ENCODE results near the gene PSMB7. TPM values are rescaled to one million over a fixed set of nuclear protein-coding genes. Genes with fewer than 3 reads are reported as not detected.

The PSMB7 gene
- polyA plus RNA-seq, 4 donors = 191 to 243 (median 218) TPM

DNA sequence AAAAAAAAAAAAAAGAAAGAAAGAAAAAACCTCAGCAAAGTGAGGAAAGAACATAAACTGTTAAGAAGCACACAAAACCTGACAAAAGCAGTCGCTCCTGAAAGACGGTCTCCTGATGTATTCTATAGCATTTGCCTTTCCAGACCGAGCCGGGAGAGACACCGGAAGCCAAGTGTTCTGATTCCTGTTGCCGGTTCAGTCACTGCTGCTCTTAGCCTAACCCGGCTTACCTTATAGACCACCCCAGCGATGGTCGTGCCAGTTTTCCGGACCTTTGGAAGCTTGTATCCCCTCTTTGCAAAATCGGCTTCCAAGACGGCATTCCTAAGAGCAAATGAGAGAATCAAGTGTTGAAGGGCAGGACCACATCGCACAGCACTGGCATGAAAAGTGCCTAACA is 630 bp downstream of the PSMB7 start:
- no peak for DNase-seq (ENCODE audit: low read depth in 4 of 4, low spot score in 2 of 4)

DNA sequence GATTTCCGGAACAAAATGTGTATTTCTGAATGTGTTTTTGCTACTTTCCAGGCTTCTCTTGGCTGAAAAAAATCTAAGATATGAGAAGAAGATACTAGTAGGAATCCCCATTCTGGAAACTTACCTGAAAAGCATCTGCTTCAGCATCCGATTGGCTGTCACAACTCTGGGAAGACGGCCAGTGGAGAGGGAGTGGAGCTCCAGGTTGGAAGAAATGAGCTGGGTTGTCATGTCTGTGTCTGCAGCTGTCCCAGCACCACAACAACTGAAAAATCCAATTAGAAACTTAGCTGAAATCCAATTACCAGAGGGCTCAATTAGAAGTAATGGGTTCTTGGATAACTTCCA is 3.0 kb downstream of the PSMB7 start:
- no peak for DNase-seq (ENCODE audit: low read depth in 4 of 4, low spot score in 2 of 4)

DNA sequence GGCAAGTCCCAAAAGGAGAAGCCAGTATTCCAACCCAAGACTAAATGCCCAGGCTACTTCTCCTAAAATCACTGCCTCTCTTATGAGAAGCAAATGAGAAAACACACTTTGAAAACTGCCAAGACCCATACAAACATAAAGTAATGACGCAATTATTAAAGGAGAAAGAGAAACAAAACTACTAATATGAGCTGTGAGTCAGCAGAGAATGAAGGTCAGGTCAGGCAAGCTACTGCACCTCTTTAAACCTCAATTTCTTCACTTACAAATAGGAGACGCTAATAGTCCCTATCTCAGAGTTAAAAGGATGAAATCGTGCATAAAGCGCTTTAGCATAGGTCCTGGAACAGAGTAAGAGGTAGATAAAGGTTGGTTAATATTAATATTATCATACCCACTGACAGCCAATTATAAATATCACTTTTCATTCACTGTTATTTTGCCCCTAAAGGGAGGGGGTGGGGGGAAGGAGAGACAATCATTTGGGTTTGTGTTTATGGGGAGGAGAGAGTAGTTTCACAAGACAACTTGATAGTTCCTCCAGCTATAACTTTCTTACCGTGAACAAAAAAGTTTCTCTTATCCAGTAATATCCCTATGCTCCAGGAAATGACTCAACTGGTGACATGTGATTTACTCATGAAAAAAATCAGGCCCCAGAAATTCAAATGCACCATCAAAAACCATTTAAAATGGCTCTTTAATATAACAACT is 3.6 kb downstream of the PSMB7 start:
- no peak for DNase-seq (ENCODE audit: low read depth in 4 of 4, low spot score in 2 of 4)

DNA sequence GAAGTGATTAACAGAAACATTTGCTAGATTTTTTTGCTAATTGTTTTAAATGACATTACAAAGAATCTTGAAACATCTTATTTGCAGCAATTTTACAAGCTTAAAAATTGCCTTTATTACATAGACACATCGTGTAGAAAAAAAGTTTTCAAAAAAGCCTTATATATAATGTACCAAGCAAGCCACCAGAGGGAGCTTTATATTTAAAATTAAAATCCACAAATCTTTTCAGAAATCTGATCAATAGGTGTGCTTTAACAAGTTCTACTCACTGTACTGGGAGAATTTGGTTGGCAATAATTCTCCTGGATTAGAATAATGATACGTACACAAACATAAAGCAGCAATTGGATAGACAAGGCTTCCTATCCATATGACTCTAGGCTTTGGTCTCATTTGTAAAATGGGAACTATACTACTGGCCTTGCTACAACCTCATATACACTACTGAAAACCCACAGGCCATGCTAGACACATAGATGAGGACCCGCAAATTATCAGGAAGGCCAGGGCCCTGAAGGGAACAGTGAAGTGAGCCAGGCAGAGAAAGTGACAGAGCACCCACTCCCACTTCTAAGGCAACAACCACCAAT is 4.8 kb downstream of the PSMB7 start:
- no peak for DNase-seq (ENCODE audit: low read depth in 4 of 4, low spot score in 2 of 4)

DNA sequence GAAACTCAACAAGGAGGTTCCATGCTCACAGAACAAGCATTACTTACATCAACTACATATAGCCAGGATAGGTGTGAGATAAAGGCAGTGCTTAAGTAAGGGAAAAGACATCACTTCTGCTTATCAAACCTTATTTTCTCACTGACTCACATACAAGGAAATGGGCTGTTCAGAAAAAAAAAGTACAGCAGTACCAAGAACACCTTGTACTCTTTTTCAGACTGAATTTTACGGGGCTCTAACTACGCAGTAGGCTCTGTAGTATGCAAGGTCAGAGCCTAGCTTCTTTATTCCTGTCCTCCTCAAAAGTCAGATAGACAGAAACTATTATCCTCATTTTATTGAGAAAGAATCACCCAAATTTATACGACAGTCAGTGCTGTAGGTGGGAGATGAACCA is 5.8 kb downstream of the PSMB7 start:
- DNase-seq (ENCODE audit: low read depth in 4 of 4, low spot score in 2 of 4) = no peak

DNA sequence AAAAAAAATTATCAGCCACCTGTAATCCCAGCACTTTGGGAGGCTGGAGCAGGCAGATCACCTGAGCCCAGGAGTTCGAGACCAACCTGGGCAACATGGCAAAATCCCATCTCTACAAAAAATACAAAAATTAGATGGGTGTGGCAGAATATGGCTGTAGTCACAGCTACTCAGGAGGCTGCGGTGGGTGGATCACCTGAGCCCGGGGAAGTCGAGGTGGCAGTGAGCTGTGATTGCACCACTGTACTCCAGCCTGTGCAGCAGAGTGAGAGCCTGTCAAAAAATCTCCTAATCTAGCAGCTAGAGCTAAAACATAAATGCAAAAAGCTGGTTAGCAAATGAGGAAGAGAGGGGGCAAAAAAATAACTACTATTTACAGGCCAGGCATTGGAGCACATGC is 12.0 kb downstream of the PSMB7 start:
- no peak for DNase-seq (ENCODE audit: low read depth in 4 of 4, low spot score in 2 of 4)

DNA sequence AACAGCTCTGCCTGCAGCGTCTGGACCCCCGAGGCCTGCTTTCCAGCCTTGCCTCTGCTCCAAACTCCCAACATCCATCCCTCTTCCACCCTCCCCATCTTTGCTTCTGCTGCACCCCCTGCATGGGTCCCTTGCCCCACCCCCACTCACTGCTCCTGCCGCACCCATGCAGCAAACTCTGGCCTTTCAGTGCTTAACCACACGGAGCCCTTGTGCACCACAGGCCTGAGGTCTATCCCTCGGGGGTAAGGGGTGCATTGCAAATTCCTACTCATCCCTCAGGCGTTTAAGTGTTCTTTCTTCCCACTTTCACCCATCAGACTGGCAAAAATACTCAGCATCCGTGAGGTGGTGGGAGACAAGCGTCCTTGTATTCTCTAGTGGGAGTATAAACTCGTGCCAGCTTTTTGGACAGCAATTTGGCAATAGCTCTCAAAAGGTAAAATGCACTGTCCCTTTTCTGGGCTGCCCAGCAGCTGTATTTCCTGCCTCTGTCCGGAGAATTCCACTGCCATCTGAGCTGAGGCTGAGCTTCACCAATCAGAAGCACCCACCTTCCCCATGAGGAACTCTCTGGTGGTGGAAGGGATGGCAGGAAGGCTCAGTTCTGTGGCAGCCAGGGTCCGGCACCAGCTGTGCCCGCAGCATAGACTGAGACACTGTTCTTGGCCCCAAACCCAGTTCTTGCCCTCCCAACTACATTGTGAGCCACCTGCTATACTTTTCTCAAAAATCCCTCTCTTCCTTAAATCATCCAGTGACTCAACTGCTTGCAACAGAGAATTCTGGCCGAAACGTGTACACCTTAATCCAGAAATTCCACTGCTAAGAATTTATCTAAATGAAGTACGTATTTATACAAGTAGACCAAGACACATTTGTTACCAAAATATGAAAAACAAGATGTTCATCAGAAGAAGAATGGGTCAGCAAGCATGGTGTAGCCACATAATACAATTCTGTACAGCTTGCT is 15.0 kb downstream of the PSMB7 start:
- DNase-seq (ENCODE audit: low read depth in 4 of 4, low spot score in 2 of 4) = no peak

DNA sequence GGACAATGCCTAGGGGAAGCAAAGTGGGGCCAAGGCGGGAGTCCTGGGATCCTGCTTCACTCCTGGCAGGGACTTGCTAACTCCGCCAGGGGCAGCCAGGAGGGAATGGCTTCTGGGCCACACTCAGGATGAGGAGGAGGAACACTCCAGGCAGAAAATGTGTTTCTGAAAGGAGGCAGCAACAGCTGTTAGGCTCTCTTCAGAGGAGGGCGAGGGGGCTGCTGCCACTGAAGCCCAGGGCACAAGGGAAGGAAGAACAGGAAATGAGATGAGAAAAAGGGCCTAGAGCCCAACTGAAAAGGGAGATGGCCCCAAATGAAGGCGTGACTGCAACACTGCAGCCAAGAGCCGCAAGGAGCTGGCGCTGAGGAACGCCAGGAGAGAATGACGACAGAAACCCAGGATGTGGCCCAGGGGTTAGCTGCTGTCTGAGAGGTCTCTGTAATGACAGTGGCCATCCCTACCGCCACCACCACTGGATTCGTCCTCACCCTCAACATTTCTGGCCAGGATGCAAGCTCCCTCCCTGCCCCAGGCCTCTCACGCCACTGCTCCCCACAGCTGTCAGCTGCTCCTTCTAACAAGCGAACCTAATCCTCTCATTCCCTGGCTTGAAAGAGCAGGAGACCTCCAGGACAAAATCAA is 15.8 kb downstream of the PSMB7 start:
- no peak for DNase-seq (ENCODE audit: low read depth in 4 of 4, low spot score in 2 of 4)

DNA sequence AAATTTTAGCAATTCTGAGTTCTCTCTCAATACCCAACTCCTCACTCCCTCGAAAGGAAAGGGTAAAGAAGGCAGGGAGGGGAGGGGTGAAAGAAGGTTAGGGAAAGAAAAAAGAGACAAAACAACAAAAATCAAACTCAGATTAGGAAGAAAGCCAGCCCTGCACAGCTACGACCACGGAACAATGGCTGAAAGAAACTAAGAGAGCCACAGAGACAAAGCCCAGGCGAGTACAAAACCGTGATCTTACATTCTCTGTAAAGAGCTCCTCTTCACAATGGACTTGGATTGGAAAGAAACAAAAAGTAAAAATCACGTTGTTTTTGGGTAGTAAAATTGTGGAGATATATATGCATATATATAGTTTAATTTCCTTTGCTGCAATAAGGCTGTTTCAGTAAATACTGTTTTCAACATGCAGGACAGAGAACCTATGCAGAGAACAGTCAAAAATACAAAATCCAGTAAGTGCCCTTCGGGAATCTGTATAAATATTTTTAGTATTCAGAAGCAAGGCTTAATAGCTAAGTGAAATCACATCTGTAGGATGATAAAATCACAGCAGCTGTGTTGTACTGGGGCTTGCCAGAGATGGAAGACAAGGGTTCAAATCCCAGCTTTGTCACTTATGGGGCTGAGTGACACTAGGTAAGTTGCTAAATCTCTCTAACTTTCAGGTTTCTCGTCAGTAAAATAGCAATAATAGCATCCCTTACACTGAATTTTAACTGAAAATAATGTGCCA is 16.9 kb downstream of the PSMB7 start:
- no peak for DNase-seq (ENCODE audit: low read depth in 4 of 4, low spot score in 2 of 4)

DNA sequence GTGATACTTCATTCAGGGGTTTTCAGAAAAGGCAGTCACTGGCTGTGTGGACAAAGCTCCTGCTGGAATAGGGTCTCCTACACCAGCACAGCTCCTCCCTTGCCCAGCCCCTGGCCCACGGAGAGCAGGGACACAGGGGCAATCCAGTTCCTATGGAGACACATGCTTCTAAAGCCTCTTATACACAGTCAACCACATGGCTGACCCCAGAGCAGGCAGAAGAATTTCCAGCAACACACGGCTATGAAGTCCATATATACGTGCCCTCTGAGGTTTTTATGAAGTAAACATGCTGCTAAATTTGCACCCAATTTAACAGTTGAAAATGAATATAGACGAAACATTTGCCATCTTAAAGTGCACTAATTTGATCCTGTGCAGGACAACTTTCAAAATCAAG is 19.4 kb downstream of the PSMB7 start:
- DNase-seq (ENCODE audit: low read depth in 4 of 4, low spot score in 2 of 4) = no peak

DNA sequence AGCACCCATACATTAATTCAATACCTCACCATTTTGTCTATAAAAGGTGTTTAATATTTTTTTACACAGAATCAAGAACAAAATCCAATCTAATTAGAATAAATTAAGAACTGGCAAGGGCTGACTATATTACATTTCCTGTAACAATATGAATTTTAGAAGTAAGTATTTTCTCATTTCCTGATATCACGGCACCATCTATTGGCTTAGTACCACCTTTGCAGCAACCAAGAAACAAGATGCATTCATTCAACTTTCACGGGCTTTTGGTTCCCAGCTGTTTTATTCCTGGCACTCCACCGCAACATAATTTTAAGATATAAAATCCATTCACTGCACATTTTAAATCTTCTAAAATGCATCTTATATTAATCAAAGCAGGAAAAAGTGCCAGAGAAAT is 20.6 kb downstream of the PSMB7 start:
- DNase-seq (ENCODE audit: low read depth in 4 of 4, low spot score in 2 of 4) = no peak

DNA sequence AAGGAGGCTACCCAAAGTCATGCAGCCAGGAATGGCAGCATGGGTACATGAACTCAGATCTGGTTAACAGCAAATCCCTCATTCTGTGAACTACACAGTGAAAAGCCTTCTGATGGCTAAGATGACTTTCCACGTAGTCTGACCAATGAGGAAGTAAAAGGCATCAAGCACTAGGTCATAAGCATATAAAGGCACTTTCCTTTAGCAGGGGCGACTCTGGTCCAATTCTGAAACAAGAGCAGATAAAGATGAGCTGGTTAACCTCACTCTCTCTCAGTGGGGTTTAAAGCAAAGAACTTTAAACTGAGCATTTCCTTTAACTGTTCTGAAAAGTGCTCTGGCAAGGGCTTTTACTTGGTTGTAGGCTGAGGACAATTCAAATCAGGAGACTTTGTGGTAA is 21.1 kb downstream of the PSMB7 start:
- DNase-seq (ENCODE audit: low read depth in 4 of 4, low spot score in 2 of 4) = no peak

DNA sequence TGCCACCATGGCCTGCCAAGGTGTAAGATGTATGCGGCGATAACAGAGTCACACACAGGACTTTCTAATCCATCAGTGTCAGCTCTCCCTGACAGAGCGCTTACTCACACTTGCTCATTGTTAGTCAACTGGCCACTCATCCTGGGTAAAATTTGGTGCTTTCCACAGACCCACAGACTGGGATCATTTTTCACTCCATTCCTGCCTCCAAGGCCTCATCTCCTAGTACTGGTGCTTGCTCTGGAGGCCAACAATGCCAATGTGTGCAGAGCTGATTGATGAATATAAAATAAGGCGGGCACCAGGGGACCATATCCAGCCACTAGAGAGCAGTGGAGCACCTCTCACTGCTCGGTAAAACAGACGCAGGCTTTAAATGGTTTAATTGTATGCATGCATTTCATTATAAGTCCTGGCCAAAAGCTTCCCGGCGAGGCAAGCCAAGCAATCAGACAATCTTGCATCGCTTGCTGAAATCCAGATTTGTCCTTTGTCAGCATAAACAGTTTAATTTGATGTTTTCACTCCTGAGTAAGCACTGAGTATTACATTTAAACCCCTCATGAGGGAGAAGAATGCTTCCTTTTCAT is 22.3 kb downstream of the PSMB7 start:
- DNase-seq (ENCODE audit: low read depth in 4 of 4, low spot score in 2 of 4) = no peak

DNA sequence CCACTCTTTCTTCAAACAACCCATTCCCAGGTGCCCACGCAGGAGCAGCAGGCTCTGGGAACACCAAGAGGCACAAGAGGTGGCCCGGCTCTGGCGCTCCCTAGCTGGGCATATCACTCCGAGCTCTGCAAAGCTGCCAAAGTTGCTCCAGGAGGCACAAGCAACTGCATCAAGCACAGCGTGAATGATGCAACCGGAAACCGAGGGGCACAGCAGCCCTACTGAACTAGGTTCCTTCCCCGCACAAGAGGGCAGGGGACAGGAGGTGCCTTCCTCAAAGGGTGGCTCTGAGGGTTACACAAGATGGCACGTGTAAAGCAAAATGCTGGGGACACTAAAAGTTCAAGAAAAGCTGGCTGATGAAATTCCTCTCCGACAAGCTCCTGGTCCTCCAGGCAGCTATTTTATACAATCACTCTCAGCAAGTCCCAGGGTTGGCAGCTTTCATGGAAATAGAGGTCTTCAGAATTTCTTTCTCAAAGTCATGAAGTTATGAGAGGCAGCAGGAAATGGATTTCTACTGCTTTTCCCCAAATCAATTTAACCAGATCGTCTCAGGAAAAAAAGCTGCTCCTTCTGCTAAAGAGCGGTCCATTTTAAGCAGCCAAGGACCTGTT is 22.9 kb downstream of the PSMB7 start:
- DNase-seq (ENCODE audit: low read depth in 4 of 4, low spot score in 2 of 4) = no peak

DNA sequence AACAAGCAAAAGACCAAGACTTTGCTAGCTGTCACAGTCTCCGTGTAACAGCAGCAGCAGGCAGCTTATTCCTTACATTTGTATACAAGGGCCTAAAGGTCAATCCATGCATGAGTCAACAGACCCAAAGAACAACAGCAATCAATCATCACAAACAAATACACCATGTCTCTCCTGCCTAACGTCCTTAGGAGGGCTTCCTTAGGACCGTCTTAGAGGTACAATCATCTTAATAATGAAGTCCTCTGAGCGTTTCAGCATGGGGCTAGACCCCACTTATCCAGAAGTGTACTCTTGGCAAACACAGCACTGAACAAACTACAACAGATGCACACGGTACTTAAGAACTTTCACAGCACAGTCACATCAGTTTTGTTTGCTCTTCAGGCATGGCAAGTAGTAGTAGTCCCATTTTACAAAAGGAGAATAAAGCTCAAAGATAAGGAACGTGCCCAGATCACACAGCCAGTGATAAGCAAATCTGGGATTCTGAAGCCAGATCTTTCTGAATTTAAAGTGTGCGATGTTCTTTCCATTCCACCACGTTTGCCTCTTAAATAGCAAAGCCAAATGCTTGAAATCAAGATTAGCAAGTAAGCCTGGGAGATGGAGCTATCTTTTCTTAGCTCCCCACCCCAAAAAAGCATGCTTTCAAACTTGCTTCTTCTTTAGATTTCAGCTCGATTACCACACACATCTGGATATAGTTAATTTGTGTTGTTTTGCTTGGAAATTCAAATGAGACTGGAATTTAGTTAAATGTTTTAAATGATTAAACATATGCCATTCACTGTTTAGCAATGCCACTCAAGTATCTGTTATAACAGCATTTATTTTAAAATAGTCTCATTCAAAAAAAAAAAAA is 24.2 kb downstream of the PSMB7 start:
- DNase-seq (ENCODE audit: low read depth in 4 of 4, low spot score in 2 of 4) = no peak

DNA sequence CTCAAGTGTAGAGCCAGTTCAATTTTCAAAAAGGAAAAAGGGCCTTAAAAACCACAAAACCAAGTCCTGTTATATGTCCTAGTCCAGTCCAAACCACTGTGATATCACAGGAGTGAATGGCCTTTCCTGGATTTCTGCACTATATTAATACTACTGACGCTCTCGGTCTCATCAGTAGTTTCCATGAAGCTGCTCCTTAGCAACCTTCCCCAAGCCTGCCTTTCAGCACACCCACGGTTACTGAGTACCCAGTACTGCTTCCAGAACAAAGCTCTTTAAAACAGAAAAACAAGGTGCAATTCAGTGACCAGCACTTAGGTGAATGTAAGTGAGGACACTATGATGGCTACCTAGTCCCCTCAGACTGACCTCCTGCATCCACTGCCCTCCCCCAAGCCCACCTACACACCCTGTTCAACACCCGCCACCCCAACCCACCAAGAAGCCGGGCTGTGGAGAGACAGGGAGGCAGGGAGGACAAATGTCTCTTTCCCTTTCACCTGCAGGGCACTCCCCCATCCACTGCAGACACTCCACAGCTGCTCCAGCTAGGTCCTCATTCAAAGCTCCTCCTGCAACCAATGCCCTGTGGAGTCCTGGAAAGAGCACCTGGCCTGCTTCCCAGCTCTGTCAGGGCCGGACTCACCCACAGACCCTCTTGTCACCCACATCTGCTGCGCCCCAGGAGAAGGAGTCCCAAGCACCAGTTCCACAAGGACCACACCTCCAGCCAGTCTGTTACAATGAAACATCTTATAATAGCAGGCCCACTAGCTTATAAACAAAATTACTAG is 25.9 kb downstream of the PSMB7 start:
- DNase-seq (ENCODE audit: low read depth in 4 of 4, low spot score in 2 of 4) = no peak

DNA sequence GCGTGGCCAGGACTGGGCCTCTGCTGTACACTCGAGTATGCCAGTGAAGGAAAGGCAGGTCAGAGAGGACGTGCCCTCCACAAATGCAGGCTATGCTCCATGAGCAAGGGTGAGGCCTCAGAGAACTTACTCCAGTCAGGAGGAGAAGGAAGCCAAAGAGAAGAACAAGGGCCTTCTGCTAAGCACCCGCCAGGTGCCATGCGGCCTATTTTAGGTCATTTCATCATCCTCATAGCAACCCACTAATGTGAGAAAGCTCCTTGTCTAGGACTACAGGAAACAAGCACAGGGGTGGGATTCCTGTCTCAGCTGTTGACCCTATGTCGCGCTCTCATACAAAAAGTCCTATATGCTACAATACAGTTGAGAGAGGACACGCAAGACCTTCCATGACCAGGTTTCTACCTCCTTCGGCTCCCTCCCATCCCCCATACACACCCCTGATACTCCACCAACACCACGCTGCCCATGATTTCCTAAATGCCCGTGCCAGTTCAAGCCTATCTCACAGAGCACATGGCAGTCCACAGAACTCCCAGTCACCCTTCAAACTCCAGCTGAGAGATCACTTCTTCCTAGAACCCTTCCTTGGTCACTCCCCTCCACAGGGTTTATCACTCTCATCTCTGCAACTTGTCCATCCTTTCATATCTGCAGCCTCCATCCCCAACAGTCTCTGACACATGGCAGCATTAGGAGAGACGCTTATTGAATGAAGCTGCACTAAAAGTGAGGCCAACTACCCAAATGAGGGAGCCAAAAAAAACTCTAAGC is 26.8 kb downstream of the PSMB7 start:
- no peak for DNase-seq (ENCODE audit: low read depth in 4 of 4, low spot score in 2 of 4)

All from left renal cortex interstitium (tissue), 4 donors.